Measurements from ENCODE around the gene CUTC.

CUTC gene

GRCh38 chr10:99798920-99799319 is 66.9 kb downstream of the CUTC start:
- no peak overlapping the region for H3K27ac ChIP-seq (ENCODE audit: poor library complexity, severe bottlenecking)
- no peaks in the 10 kb centered on the region for H3K27me3 ChIP-seq (ENCODE audit: insufficient read depth, poor library complexity, severe bottlenecking)
- H3K9me3 ChIP-seq (ENCODE audit: severe bottlenecking) = no peaks in the 10 kb centered on the region
- no peak overlapping the region for H3K4me3 ChIP-seq (ENCODE audit: severe bottlenecking)
- no peaks in the 10 kb centered on the region for H3K36me3 ChIP-seq (ENCODE audit: low read depth)
- DNase-seq (ENCODE audit: low spot score) (no peak), ATAC-seq (ENCODE audit: low read depth) (no peak)
- no peaks in the 10 kb centered on the region for H3K4me1 ChIP-seq (ENCODE audit: insufficient read depth, poor library complexity, severe bottlenecking)
- no peak for TF ChIP-seq CTCF (IDR thresholded peaks at IDR 0.05; ENCODE audit: poor library complexity, severe bottlenecking)

- no peak overlapping the region for H3K4me3 ChIP-seq (ENCODE audit: severe bottlenecking)
- TF ChIP-seq CTCF (IDR thresholded peaks at IDR 0.05; ENCODE audit: poor library complexity, severe bottlenecking) = no peak
- no peaks in the 10 kb centered on the region for H3K36me3 ChIP-seq (ENCODE audit: low read depth)
- no peaks in the 10 kb centered on the region for H3K4me1 ChIP-seq (ENCODE audit: insufficient read depth, poor library complexity, severe bottlenecking)
- H3K9me3 ChIP-seq (ENCODE audit: severe bottlenecking) = no peaks in the 10 kb centered on the region
- H3K27me3 ChIP-seq (ENCODE audit: insufficient read depth, poor library complexity, severe bottlenecking) = no peaks in the 10 kb centered on the region
- DNase-seq (ENCODE audit: low spot score) (no peak), ATAC-seq (ENCODE audit: low read depth) (no peak)
- H3K27ac ChIP-seq (ENCODE audit: poor library complexity, severe bottlenecking) = no peak overlapping the region
Measured at GRCh38 chr10:99799613-99800012, 67.6 kb downstream of the CUTC start.

- Histone ChIP-seq H3K9me3 (ENCODE audit: severe bottlenecking) (no peaks in the 10 kb centered on the region), H3K27me3 (ENCODE audit: insufficient read depth, poor library complexity, severe bottlenecking) (no peaks in the 10 kb centered on the region), H3K36me3 (ENCODE audit: low read depth) (no peaks in the 10 kb centered on the region), H3K4me1 (ENCODE audit: insufficient read depth, poor library complexity, severe bottlenecking) (no peaks in the 10 kb centered on the region), H3K4me3 (ENCODE audit: severe bottlenecking) (no peak overlapping the region), H3K27ac (ENCODE audit: poor library complexity, severe bottlenecking) (no peak overlapping the region)
- no peak for TF ChIP-seq CTCF (IDR thresholded peaks at IDR 0.05; ENCODE audit: poor library complexity, severe bottlenecking)
- no peak for ATAC-seq (ENCODE audit: low read depth)
- no peak for DNase-seq (ENCODE audit: low spot score)
Measured at GRCh38 chr10:99804471-99804870, 72.4 kb downstream of the CUTC start.

- no peak for ATAC-seq (ENCODE audit: low read depth)
Measured at GRCh38 chr10:99805190-99805589, 73.2 kb downstream of the CUTC start.

More at GRCh38 chr10:99805190-99805589, 73.2 kb downstream of the CUTC start:
- Histone ChIP-seq H3K36me3 (ENCODE audit: low read depth) (no peaks in the 10 kb centered on the region), H3K27me3 (ENCODE audit: insufficient read depth, poor library complexity, severe bottlenecking) (no peaks in the 10 kb centered on the region), H3K4me1 (ENCODE audit: insufficient read depth, poor library complexity, severe bottlenecking) (no peaks in the 10 kb centered on the region), H3K4me3 (ENCODE audit: severe bottlenecking) (no peak overlapping the region), H3K9me3 (ENCODE audit: severe bottlenecking) (no peaks in the 10 kb centered on the region), H3K27ac (ENCODE audit: poor library complexity, severe bottlenecking) (no peak overlapping the region)
- DNase-seq (ENCODE audit: low spot score) = no peak
- no peak for TF ChIP-seq CTCF (IDR thresholded peaks at IDR 0.05; ENCODE audit: poor library complexity, severe bottlenecking)
